NCI-H524 (cell line): ENCODE measurements around the gene PPP1R16B.
"Not testable (repeated sequence)": the region's sequence is repeated elsewhere in the genome, so short reads cannot be mapped to it uniquely, and the experiment has no call there.

Experiments
- DNase-seq, 2 experiments: peaks; one replicate each; lab custom pipeline; 2025; lab: John Stamatoyannopoulos, UW

Gene PPP1R16B

DNA sequence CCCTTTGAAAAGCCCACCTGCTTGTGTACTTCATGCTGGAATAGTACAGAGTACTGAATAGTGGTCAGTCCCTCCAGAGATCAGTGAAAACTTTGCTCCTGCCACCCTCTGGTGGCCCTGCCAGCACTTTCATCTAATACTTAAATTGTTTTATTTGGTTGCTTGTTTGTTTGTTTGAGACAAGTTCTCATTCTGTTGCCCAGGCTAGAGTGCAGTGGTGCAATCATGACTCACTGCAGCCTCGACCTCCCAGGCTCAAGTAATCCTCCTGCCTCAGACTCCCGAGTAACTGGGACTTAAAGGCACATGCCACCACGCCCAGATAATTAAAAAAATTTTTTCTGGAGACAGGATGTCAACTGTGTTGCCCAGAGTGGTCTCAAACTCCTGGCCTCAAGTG, 129.8 kb downstream of the PPP1R16B start:
- DNase-seq = no peak

- no peak for DNase-seq
Measured at GRCh38 chr20:38935967-38936407, 130.5 kb downstream of the PPP1R16B start.

DNA sequence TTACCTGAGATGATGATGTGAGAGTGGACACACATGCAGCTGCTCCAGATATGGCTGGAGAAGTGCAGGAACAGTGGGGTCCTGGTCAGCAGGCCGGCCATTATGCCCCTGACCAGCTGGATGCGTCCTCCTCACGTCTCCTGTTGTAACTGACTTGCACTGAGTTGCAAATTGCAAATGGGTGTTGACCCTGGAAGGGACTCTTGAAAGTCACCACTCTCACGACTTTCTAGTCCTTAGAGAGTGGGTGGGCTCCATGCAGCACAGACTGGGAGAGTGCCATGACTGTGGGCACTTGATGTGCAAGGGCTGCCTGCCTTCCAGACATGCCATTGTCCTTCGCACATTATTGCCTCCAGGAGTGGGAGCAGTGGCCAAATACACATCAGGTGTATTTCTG, 131.5 kb downstream of the PPP1R16B start:
- no peak for DNase-seq

DNA sequence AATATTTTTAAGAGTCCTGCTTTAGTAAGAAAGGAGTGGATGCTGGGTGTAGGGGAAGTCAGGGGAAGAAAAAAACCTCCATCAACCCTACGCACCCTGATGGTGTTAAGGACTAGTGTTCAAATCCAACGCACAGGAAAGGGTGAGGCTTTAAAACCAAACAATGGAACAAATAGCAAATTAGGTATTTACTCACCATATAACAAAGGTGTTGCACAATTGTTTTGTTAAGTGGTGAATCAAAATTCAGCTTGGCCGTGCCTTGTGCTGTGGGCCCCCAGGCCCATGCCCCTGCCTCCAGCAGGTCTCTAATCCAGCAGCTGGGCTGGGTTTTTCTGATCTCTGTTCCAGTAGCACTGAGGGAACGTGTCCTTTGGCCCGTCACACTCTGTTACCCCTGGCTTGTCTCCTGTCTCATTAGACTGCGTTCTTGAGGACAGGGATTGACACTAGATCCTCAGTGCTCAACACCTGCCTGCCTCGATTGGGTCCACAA, 132.5 kb downstream of the PPP1R16B start:
- no peak for DNase-seq

- DNase-seq = no peak
Measured at GRCh38 chr20:38939686-38940085, 134.2 kb downstream of the PPP1R16B start.

- no peak for DNase-seq
Measured at GRCh38 chr20:38940644-38941043, 135.1 kb downstream of the PPP1R16B start.

DNA sequence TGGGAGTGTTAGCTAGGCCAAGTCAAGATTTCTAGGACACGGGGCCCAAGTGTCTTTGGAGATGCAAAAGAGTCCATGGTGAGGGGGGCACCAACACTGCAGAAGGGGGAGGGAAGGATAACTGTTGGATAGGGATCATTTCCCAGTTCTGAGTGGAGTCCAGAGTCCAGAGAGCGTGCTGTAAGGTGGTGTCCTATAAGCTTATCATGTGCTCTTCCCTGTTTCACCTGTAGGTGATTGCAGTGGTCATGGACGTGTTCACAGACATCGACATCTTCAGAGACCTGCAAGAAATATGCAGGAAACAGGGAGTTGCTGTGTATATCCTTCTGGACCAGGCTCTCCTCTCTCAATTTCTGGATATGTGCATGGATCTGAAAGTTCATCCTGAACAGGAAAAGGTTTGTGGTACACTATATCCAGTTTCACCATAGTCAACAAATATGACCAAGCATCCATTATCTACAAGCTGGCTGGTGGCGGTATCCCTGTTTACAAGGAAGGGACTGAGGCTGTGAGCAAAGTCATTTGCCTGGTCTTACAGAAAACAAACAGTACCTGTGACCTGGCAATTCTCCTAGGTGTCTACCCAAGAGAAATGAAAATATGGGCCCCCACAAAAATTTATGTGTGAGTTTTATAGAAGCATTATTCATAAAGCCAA, 136.4 kb downstream of the PPP1R16B start:
- DNase-seq = no peak

GRCh38 chr20:38945012-38945411, 139.5 kb downstream of the PPP1R16B start:
- no peak for DNase-seq

DNA sequence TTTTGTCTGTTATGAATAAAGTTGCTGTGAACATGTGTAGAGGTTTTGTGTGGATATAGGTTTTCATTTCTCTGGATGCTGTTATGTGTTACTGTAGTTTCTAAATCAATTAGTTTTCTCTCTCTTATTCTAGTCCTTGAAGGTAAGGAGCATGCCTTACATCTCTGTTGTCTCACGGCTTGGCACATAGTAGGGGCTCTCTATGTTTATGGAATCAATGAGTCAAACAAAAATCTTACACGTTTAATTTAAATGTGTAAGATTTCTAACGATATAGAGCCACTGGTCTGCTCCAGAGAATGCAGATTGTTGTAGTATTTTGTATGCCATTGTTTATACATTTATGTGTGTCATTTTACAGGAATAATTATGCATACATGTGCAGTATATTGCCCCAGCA, 141.3 kb downstream of the PPP1R16B start:
- no peak for DNase-seq

GRCh38 chr20:38947931-38948362, 142.4 kb downstream of the PPP1R16B start:
- no peak for DNase-seq

DNA sequence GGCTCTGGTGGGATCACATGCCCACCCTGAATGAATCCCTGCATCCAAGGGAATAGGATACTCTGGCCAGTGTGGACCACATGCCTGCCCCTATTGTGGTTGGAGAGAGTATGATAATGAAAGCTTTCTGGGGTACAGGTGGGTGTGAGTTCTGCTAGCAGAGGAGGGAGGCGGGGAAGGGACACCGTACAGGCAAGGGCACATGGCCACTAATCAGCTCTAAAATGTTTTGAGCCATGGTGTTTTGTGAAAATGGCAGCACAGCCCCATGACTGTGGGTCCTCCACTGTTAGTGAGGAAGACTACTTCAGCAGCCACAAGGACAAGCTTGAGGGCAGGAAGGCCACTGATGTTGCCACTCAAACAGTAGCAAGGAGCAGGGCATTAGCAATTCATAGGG, 144.8 kb downstream of the PPP1R16B start:
- no peak for DNase-seq

GRCh38 chr20:38951611-38952010, 146.1 kb downstream of the PPP1R16B start:
- DNase-seq = no peak

GRCh38 chr20:38952153-38952552, 146.7 kb downstream of the PPP1R16B start:
- no peak for DNase-seq

DNA sequence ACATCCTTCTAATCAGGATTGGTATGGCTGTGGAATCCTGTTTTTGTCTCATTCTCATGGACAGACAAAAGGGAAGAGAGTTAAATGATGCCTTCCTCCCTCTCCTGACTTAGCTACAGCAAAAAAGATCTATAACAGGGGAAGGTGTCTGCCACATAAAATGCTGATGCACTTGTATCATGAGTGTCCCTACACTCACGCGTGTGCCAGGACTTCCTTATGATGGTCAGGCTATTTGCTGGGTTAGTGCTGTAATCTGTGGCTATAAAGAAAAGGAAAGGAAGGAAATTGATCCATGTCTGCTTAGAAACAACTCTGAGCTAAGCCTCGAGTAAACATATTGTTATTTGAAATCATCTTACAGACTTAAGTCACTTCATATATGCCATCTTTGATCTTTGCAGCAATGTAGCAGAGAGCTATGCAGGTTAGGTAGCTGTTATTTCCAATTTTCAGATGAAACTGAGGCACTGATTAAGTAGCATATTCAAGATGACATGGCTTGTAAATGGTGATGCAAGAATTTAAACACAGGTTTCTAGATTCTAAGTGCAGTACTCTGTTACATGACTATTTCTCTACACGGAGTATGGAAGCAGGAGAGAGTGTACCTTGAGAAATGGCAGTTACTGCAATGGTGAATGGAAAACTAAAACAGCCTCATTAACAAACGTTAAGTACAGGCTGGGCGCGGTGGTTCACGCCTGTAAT, 148.3 kb downstream of the PPP1R16B start:
- DNase-seq = no peak

DNA sequence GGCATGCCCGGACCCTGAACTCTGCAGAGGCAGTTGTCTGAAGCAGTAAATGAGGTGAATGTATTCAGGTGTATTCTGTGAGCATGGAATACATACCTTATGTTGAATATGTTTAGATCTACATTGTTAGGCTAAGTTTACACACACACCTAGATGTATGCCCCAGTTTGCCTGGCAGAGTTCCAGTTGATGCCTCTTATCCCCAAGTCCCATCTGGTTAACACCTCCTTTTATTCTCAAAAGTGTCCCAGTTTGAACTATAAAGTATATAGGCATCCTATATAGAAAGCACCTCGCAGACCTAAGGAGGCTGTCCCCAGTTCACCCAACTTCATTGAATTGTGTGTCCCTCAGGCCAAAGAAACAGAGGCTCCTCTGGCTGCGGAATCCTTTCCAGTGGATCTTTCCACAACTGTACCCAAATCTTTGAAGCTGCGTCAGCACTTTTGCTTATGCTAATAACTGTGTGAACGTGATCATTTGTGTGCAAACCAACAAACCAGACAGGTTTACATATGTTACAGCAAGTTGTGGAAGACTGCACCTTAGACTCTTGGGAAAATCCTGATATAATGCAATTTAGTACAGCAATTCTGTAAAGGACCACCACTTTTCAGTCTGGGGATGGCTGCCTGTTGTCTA, 151.9 kb downstream of the PPP1R16B start:
- DNase-seq = peak; percentile 41 to 79

DNA sequence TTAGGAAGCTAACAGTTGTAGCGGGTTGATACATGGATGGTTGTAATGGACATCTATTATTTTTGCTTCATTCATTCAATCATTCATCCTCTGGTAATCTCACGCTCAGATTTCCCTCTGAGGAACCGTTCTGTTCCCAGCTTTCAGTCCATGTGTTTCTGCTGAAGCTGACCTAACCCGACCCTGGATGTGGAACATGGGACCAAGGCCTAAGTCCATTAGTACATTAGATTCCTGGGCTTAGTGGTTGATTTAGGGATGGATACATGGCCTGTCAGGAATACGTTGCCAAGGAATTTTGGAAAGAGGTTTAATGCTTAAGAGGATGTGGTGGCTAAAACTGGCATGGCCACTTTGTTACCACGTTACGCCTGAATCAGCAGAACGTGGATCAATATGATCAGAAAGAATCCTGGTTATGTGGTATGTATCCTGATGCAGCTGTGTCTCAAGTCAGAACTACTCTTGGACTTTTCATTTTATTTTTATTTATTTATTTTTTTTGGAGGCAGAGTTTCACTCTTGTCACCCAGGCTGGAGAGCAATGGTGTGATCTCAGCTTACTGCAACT, 152.5 kb downstream of the PPP1R16B start:
- no peak for DNase-seq

DNA sequence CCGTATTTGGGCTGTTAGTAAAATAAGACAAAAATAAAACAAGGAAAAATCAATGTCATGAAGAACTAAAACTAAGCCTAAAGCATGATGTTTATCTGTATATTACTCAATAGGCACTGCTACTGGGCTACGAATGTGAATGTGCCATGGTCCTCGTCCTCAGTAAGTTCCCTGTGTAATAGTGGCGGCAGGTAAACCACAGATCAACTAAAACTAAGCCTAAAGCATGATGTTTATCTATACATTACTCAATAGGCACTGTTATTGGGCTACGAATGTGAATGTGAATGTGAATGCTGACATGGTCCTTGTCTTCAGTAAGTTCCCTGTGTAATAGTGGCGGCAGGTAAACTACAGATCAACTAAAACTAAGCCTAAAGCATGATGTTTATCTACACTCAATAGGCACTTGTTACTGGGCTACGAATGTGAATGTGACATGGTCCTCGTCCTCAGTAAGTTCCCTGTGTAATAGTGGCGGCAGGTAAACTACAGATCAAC, 154.7 kb downstream of the PPP1R16B start:
- not testable (repeated sequence) for DNase-seq

DNA sequence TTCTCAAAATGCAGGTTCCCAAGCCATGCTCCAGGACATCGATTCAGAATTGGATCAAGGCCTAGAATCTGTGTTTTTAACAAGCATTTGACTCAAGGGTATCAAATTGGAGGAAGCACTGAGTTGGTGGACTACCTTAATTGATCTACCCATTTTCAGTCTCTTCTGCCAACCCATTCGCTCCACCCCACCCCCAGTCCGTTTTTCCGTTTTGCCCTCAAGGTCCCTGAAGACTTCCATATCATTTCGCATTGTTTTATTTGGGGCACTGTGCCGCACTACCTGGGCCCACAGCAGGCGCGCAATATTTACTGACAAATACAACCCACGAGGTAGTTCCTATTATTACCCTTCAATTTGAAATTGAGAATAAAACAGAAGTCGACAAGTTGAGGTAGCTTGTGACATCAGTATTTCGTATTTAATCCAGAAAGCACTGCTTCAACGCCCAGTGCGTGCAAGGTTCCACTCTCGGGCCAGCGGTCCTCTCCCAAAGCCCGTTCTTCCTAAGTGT, 156.1 kb downstream of the PPP1R16B start:
- peak in 1 of 2 experiments; percentile 41 for DNase-seq

DNA sequence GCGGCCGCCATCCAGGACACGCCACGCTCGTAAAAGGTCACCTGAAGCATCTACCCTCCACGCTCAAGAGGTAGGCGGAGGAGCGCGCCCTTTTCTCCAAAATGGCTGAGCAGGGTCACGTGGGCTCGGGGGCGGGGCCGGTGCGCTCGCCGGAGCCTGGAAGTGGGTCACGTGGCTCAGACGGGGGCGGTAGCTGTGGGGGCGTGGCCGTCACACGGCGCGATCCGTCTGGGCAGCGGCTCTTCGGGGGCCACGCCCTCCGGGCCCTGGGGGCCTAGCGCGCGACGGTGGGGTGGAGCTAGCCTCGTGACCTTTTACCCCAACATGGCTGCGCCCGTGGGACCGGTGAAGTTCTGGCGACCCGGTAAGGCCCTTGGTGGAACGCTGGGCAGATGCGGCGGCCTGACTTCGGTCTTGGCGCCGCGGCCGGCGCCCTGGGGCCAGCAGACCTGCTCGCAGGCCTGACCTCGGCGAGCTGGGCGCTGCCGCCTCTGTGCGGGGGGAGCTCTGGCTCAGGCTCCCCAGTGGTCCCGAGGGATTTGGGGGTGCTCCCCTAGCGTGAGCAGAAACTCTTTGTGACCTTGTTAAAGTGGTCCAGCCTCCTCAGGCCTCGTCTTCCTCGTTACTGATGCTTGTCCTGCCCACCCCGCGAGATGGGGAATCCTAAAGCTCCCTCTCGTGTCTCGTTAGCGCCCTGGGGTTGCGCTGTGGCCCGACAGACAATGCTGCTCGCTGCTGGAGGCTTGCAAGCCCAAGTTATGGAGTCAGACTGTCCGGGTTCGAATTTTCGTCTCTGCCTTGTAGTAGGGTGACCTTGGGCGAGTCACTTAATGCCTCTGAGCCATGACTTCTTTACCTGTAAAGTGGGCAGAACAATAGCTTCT, 156.8 kb downstream of the PPP1R16B start, which contains the start of gene DHX35:
Gene DHX35 (plus strand): TSS at position 301 of the 884 bp plus-strand sequence. CDS start 24 bp downstream, at position 325.
- peak; percentile 97 to 98 for DNase-seq

GRCh38 chr20:38962928-38963401, 157.5 kb downstream of the PPP1R16B start:
- DNase-seq = peak in 1 of 2 experiments; percentile 8

- no peak for DNase-seq
Measured at GRCh38 chr20:38963745-38964144, 158.2 kb downstream of the PPP1R16B start.
